Ovary (tissue), 3 donors: ENCODE data around the gene BMPER.

Experiments
- EP300 ChIP-seq: sonication (generic); formaldehyde crosslinking; IDR thresholded peaks from one replicate; pipeline ENCODE4 v1.6.1; 2017; ENCODE audit warnings: antibody characterized with exemption
- POLR2A ChIP-seq: fragments of 450-650 bp; IDR thresholded peaks from one replicate; pipeline ENCODE4 v1.6.1; 2017; ENCODE audit warnings: antibody characterized with exemption, mild to moderate bottlenecking, moderate library complexity
- TF ChIP-seq, protein P1 (sequence below), 3 donors: fragments of 450-650 bp in 2 of 3; fragments of 200-600 bp in 1 of 3; IDR thresholded peaks; one replicate each; pipeline versions ENCODE4 v1.5.1 to v1.8.0; 2016 to 2022; ENCODE audit warnings: antibody characterized with exemption in 3 of 3, mild to moderate bottlenecking in 1 of 3
- donor health status: DM: no; HTN: no; CAD: no.

DNA sequence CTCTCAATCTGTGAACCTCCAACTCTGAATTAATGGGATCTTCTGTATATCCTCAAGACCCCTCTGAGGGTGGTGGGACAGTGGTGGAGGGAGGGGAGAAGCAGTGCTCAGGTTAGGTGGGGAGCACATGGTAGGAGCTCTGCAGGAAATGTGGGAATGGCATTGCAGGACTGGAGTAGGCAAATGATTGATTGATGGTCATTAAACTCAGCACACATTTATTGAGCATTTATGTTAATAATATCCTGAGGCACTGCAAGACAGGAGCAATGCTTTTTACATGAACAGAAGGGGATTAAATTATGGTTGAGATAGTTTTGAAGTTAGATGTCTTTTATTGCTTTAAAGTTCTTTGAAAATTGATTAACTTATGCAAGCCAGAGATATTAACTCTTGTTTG lies 14.1 kb downstream of the BMPER start:
- TF ChIP-seq, protein P1, sequence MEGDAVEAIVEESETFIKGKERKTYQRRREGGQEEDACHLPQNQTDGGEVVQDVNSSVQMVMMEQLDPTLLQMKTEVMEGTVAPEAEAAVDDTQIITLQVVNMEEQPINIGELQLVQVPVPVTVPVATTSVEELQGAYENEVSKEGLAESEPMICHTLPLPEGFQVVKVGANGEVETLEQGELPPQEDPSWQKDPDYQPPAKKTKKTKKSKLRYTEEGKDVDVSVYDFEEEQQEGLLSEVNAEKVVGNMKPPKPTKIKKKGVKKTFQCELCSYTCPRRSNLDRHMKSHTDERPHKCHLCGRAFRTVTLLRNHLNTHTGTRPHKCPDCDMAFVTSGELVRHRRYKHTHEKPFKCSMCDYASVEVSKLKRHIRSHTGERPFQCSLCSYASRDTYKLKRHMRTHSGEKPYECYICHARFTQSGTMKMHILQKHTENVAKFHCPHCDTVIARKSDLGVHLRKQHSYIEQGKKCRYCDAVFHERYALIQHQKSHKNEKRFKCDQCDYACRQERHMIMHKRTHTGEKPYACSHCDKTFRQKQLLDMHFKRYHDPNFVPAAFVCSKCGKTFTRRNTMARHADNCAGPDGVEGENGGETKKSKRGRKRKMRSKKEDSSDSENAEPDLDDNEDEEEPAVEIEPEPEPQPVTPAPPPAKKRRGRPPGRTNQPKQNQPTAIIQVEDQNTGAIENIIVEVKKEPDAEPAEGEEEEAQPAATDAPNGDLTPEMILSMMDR (IDR thresholded peaks at IDR 0.05) = no peak
- TF ChIP-seq POLR2A (no peak), EP300 (no peak)
